Measurements from ENCODE around the gene PHKA1. TPM values are rescaled to one million over a fixed set of nuclear protein-coding genes. Genes with fewer than 3 reads are reported as not detected.

PHKA1 gene
- total and polyA plus RNA-seq, 2 donors (not counting 1 experiment from before 2014, with no cell fraction given), result 2.0 to 9.1 TPM

- Histone ChIP-seq H3K4me3 (replicated peaks in 1 of 4; ENCODE audit: control extremely low read depth in 1 of 4, insufficient read depth in 1 of 4, low read depth in 3 of 4, low read length in 4 of 4) (no peak overlapping the region), H3K27ac (ENCODE audit: insufficient read depth, low read length) (no peak overlapping the region), H3K4me2 (ENCODE audit: extremely low read depth, insufficient read depth, low read length) (no peak overlapping the region), H3K27me3 (ENCODE audit: control insufficient read depth, insufficient read depth, low read length) (no peaks in the 10 kb centered on the region), H3K9ac (ENCODE audit: insufficient read depth, low read length) (no peak overlapping the region), H3K4me1 (ENCODE audit: control insufficient read depth, extremely low read depth, insufficient read depth, low read length) (no peaks in the 10 kb centered on the region), H3K9me3 (ENCODE audit: control insufficient read depth, insufficient read depth, low read depth, low read length) (no peaks in the 10 kb centered on the region), H4K20me1 (ENCODE audit: control insufficient read depth, extremely low read depth, insufficient read depth, low read length) (no peaks in the 10 kb centered on the region), H2AFZ (ENCODE audit: low read length) (no peak overlapping the region), H3K36me3 (ENCODE audit: control insufficient read depth, insufficient read depth, low read length) (no peaks in the 10 kb centered on the region), H3K79me2 (ENCODE audit: control insufficient read depth, insufficient read depth, low read length) (no peaks in the 10 kb centered on the region)
- DNase-seq (ENCODE audit: low read depth in 2 of 2), result no peak
- no peak for TF ChIP-seq EZH2 (IDR thresholded peaks at IDR 0.05; ENCODE audit: low read length, missing control alignments)
- no peak for TF ChIP-seq CTCF (conservative IDR thresholded peaks at IDR 0.05 in 1 of 2, IDR thresholded peaks at IDR 0.05 in 1 of 2; ENCODE audit: low read depth in 1 of 2, low read length in 2 of 2)
These were observed 83.9 kb downstream of the PHKA1 start for GRCh38 chrX:72630185-72630584.

GRCh38 chrX:72624194-72624593 is 89.9 kb downstream of the PHKA1 start:
- Histone ChIP-seq H3K79me2 (ENCODE audit: control insufficient read depth, insufficient read depth, low read length) (no peaks in the 10 kb centered on the region), H3K9me3 (ENCODE audit: control insufficient read depth, insufficient read depth, low read depth, low read length) (no peaks in the 10 kb centered on the region), H3K4me1 (ENCODE audit: control insufficient read depth, extremely low read depth, insufficient read depth, low read length) (peaks cover 5% of the 10 kb centered on the region), H3K4me3 (replicated peaks in 1 of 4; ENCODE audit: control extremely low read depth in 1 of 4, insufficient read depth in 1 of 4, low read depth in 3 of 4, low read length in 4 of 4) (no peak overlapping the region), H3K27ac (ENCODE audit: insufficient read depth, low read length) (no peak overlapping the region), H3K36me3 (ENCODE audit: control insufficient read depth, insufficient read depth, low read length) (no peaks in the 10 kb centered on the region), H3K9ac (ENCODE audit: insufficient read depth, low read length) (no peak overlapping the region), H3K27me3 (ENCODE audit: control insufficient read depth, insufficient read depth, low read length) (no peaks in the 10 kb centered on the region), H3K4me2 (ENCODE audit: extremely low read depth, insufficient read depth, low read length) (no peak overlapping the region), H4K20me1 (ENCODE audit: control insufficient read depth, extremely low read depth, insufficient read depth, low read length) (no peaks in the 10 kb centered on the region), H2AFZ (ENCODE audit: low read length) (no peak overlapping the region)
- no peak for DNase-seq (ENCODE audit: low read depth in 2 of 2)
- no peak for TF ChIP-seq CTCF (conservative IDR thresholded peaks at IDR 0.05 in 1 of 2, IDR thresholded peaks at IDR 0.05 in 1 of 2; ENCODE audit: low read depth in 1 of 2, low read length in 2 of 2)
- no peak for TF ChIP-seq EZH2 (IDR thresholded peaks at IDR 0.05; ENCODE audit: low read length, missing control alignments)

- no peaks in the 10 kb centered on the region for H4K20me1 ChIP-seq (ENCODE audit: control insufficient read depth, extremely low read depth, insufficient read depth, low read length)
- H3K4me1 ChIP-seq (ENCODE audit: control insufficient read depth, extremely low read depth, insufficient read depth, low read length), result peaks cover 5% of the 10 kb centered on the region
- H3K27ac ChIP-seq (ENCODE audit: insufficient read depth, low read length), result peak overlapping the region; percentile 70
- H2AFZ ChIP-seq (ENCODE audit: low read length), result no peak overlapping the region
- no peaks in the 10 kb centered on the region for H3K9me3 ChIP-seq (ENCODE audit: control insufficient read depth, insufficient read depth, low read depth, low read length)
- H3K36me3 ChIP-seq (ENCODE audit: control insufficient read depth, insufficient read depth, low read length), result no peaks in the 10 kb centered on the region
- no peak for TF ChIP-seq CTCF (conservative IDR thresholded peaks at IDR 0.05 in 1 of 2, IDR thresholded peaks at IDR 0.05 in 1 of 2; ENCODE audit: low read depth in 1 of 2, low read length in 2 of 2)
- TF ChIP-seq EZH2 (IDR thresholded peaks at IDR 0.05; ENCODE audit: low read length, missing control alignments), result no peak
- peak; percentile 54 to 64 for DNase-seq (ENCODE audit: low read depth in 2 of 2)
- H3K4me3 ChIP-seq (replicated peaks in 1 of 4; ENCODE audit: control extremely low read depth in 1 of 4, insufficient read depth in 1 of 4, low read depth in 3 of 4, low read length in 4 of 4), result peak overlapping the region in 1 of 4 experiments; percentile 48
- H3K27me3 ChIP-seq (ENCODE audit: control insufficient read depth, insufficient read depth, low read length), result no peaks in the 10 kb centered on the region
- no peaks in the 10 kb centered on the region for H3K79me2 ChIP-seq (ENCODE audit: control insufficient read depth, insufficient read depth, low read length)
- no peak overlapping the region for H3K9ac ChIP-seq (ENCODE audit: insufficient read depth, low read length)
- H3K4me2 ChIP-seq (ENCODE audit: extremely low read depth, insufficient read depth, low read length), result peak overlapping the region; percentile 35
These were observed 92.3 kb downstream of the PHKA1 start for GRCh38 chrX:72621625-72622485.

Measured in fibroblast of lung (primary cell).